ENCODE data around the gene PDCD2L.

DNA sequence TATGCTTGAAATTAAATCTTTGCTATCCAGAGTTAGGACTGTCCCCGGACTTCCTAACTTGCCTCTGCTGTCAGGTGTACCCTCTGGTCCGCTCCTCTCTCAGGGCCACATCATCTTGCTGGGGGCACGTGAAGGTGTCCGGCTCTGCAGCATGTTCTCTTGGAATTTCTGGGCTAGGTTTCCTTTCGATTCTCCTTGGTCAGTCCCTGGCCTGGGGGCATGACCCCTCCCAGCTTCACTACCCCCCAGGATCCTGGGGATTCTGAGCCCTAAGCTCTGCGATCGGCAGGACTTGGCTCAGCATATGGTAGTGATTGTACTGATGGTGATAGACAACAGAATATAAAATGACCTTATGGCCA is 44.3 kb upstream of the PDCD2L start:
- no peak for TF ChIP-seq EZH2 (IDR thresholded peaks at IDR 0.05; ENCODE audit: borderline replicate concordance)
- TF ChIP-seq, protein P1, sequence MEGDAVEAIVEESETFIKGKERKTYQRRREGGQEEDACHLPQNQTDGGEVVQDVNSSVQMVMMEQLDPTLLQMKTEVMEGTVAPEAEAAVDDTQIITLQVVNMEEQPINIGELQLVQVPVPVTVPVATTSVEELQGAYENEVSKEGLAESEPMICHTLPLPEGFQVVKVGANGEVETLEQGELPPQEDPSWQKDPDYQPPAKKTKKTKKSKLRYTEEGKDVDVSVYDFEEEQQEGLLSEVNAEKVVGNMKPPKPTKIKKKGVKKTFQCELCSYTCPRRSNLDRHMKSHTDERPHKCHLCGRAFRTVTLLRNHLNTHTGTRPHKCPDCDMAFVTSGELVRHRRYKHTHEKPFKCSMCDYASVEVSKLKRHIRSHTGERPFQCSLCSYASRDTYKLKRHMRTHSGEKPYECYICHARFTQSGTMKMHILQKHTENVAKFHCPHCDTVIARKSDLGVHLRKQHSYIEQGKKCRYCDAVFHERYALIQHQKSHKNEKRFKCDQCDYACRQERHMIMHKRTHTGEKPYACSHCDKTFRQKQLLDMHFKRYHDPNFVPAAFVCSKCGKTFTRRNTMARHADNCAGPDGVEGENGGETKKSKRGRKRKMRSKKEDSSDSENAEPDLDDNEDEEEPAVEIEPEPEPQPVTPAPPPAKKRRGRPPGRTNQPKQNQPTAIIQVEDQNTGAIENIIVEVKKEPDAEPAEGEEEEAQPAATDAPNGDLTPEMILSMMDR (IDR thresholded peaks at IDR 0.05; ENCODE audit: poor library complexity) = no peak

All from hepatocyte (in vitro differentiated cells).